ENCODE data around the gene CEP295NL. TPM values are rescaled to one million over a fixed set of nuclear protein-coding genes. Genes with fewer than 3 reads are reported as not detected.
"Not testable (repeated sequence)": the region's sequence is repeated elsewhere in the genome, so short reads cannot be mapped to it uniquely, and the experiment has no call there.

The CEP295NL gene
- total RNA-seq, 1 experiment from 2014 or later, result 2.0 TPM

- POLR2A ChIA-PET, result no interaction called here
- Mint-ChIP-seq H3K27ac (ENCODE audit: unreplicated experiment) (no peak overlapping the region), H3K4me1 (ENCODE audit: low read depth, unreplicated experiment) (peaks cover 16% of the 10 kb centered on the region), H3K36me3 (ENCODE audit: insufficient read depth, unreplicated experiment) (peaks cover 49% of the 10 kb centered on the region), H3K9me3 (ENCODE audit: unreplicated experiment) (no peaks in the 10 kb centered on the region), H3K27me3 (ENCODE audit: insufficient read depth, unreplicated experiment) (no peaks in the 10 kb centered on the region), H3K4me3 (ENCODE audit: unreplicated experiment) (no peak overlapping the region)
- Histone ChIP-seq H3K4me1 (peaks cover 13% of the 10 kb centered on the region), H3K36me3 (ENCODE audit: control insufficient read depth, insufficient read depth, low read length) (no peaks in the 10 kb centered on the region), H3K4me3 (ENCODE audit: low read depth, low read length) (no peak overlapping the region), H3K27me3 (replicated peaks; ENCODE audit: control insufficient read depth, insufficient read depth, low read length) (no peaks in the 10 kb centered on the region), H3K9me3 (no peaks in the 10 kb centered on the region)
- CTCF ChIA-PET, result no interaction called here
- no TSS peak for BruUV-seq (replicated peaks)
- no peak for DNase-seq
- no peak for TF ChIP-seq CTCF (IDR thresholded peaks at IDR 0.05; ENCODE audit: insufficient read depth in 1 of 2, low read depth in 1 of 2, low read length in 1 of 2, severe bottlenecking in 1 of 2, unreplicated experiment in 1 of 2)
- intact Hi-C loops (cut with micrococcal nuclease; ENCODE audit: unreplicated experiment), result no loop called here
Measured at GRCh38 chr17:78912082-78912481, 9.1 kb upstream of the CEP295NL start.

- BruUV-seq (replicated peaks); H3K27ac Mint-ChIP-seq (ENCODE audit: unreplicated experiment); DNase-seq; H3K36me3 ChIP-seq (ENCODE audit: control insufficient read depth, insufficient read depth, low read length); H3K4me3 Mint-ChIP-seq (ENCODE audit: unreplicated experiment); POLR2A ChIA-PET; H3K9me3 ChIP-seq; H3K27me3 Mint-ChIP-seq (ENCODE audit: insufficient read depth, unreplicated experiment); CTCF ChIA-PET; H3K4me1 ChIP-seq; intact Hi-C loops (cut with micrococcal nuclease; ENCODE audit: unreplicated experiment); H3K27me3 ChIP-seq (replicated peaks; ENCODE audit: control insufficient read depth, insufficient read depth, low read length); H3K9me3 Mint-ChIP-seq (ENCODE audit: unreplicated experiment); H3K4me3 ChIP-seq (ENCODE audit: low read depth, low read length): not testable (repeated sequence)
- Mint-ChIP-seq H3K36me3 (ENCODE audit: insufficient read depth, unreplicated experiment) (peaks cover 45% of the 10 kb centered on the region), H3K4me1 (ENCODE audit: low read depth, unreplicated experiment) (peaks cover 14% of the 10 kb centered on the region)
Measured at GRCh38 chr17:78911543-78911942, 8.5 kb upstream of the CEP295NL start.

GRCh38 chr17:78910497-78911284 is 7.7 kb upstream of the CEP295NL start:
- no peaks in the 10 kb centered on the region for H3K27me3 ChIP-seq (replicated peaks; ENCODE audit: control insufficient read depth, insufficient read depth, low read length)
- Mint-ChIP-seq H3K36me3 (ENCODE audit: insufficient read depth, unreplicated experiment) (peaks cover 39% of the 10 kb centered on the region), H3K27me3 (ENCODE audit: insufficient read depth, unreplicated experiment) (no peaks in the 10 kb centered on the region), H3K9me3 (ENCODE audit: unreplicated experiment) (no peaks in the 10 kb centered on the region), H3K4me3 (ENCODE audit: unreplicated experiment) (no peak overlapping the region), H3K27ac (ENCODE audit: unreplicated experiment) (peak overlapping the region; percentile 3), H3K4me1 (ENCODE audit: low read depth, unreplicated experiment) (peaks cover 7% of the 10 kb centered on the region)
- H3K36me3 ChIP-seq (ENCODE audit: control insufficient read depth, insufficient read depth, low read length), result no peaks in the 10 kb centered on the region
- ChIA-PET POLR2A (no interaction called here), CTCF (no interaction called here)
- no peak overlapping the region for H3K4me3 ChIP-seq (ENCODE audit: low read depth, low read length)
- DNase-seq, result no peak
- intact Hi-C loops (cut with micrococcal nuclease; ENCODE audit: unreplicated experiment), result no loop called here
- no peak for TF ChIP-seq CTCF (IDR thresholded peaks at IDR 0.05; ENCODE audit: insufficient read depth in 1 of 2, low read depth in 1 of 2, low read length in 1 of 2, severe bottlenecking in 1 of 2, unreplicated experiment in 1 of 2)
- H3K9me3 ChIP-seq, result no peaks in the 10 kb centered on the region
- TSS peak; percentile 13 for BruUV-seq (replicated peaks)
- peaks cover under 1% of the 10 kb centered on the region; the same call in 1 of the 2 replicates for H3K4me1 ChIP-seq
